Neural cell (in vitro differentiated cells): ENCODE measurements around the gene OR2D3. TPM values are rescaled to one million over a fixed set of nuclear protein-coding genes. Genes with fewer than 3 reads are reported as not detected.
"Not testable (repeated sequence)": the region's sequence is repeated elsewhere in the genome, so short reads cannot be mapped to it uniquely, and the experiment has no call there.

Experiments used
- H2AFZ ChIP-seq: fragments of 200-600, 300-800 bp; sonication (generic), shearing (Covaris generic); 2 replicates; pipeline ENCODE4 v1.6.0; 2014; ENCODE audit warnings: low read depth, mild to moderate bottlenecking, antibody characterized with exemption, low read length, moderate library complexity
- H3F3A ChIP-seq: fragments of 200-600 bp; shearing (Covaris generic); 2 replicates; pipeline ENCODE4 v1.6.1; 2016; ENCODE audit warnings: mild to moderate bottlenecking, moderate library complexity, mixed read lengths, antibody characterized with exemption, low read length; ENCODE audit not compliant: insufficient read depth, poor library complexity, severe bottlenecking
- H3K27ac ChIP-seq: fragments of 200-600, 300-800 bp; sonication (generic), shearing (Covaris generic); 2 replicates; pipeline ENCODE4 v1.5.1; 2014; ENCODE audit warnings: mild to moderate bottlenecking, low read length, moderate library complexity
- H3K27me3 ChIP-seq: fragments of 300-800, 200-600 bp; sonication (generic), shearing (Covaris generic); 2 replicates; pipeline ENCODE4 v1.6.0; 2014; ENCODE audit warnings: mild to moderate bottlenecking, low read depth, low read length, moderate library complexity; ENCODE audit not compliant: insufficient read depth
- H3K36me3 ChIP-seq: fragments of 300-800, 200-600 bp; sonication (generic), shearing (Covaris generic); 2 replicates; pipeline ENCODE4 v1.5.1; 2014; ENCODE audit warnings: mild to moderate bottlenecking, antibody characterized with exemption, low read length, moderate library complexity; ENCODE audit not compliant: insufficient read depth
- H3K4me2 ChIP-seq: fragments of 300-800, 200-600 bp; sonication (generic), shearing (Covaris generic); 2 replicates; pipeline ENCODE4 v1.6.0; 2014; ENCODE audit warnings: mild to moderate bottlenecking, low read length
- H3K4me3 ChIP-seq: fragments of 300-800, 200-600 bp; sonication (generic), shearing (Covaris generic); 2 replicates; pipeline ENCODE4 v1.5.1; 2014; ENCODE audit warnings: mild to moderate bottlenecking, low read length, moderate library complexity
- H3K79me2 ChIP-seq: fragments of 200-600 bp; shearing (Covaris generic); replicated peaks from 2 replicates; pipeline ENCODE4 v1.6.0; 2014; ENCODE audit warnings: mild to moderate bottlenecking, low read length, moderate library complexity; ENCODE audit not compliant: insufficient read depth
- H3K9ac ChIP-seq: fragments of 300-800, 200-600 bp; sonication (generic), shearing (Covaris generic); 2 replicates; pipeline ENCODE4 v1.6.1; 2016; ENCODE audit warnings: mild to moderate bottlenecking, low read length, mixed read lengths
- H3K9me2 ChIP-seq: fragments of 200-600 bp; shearing (Covaris generic); 2 replicates; pipeline ENCODE4 v1.6.1; 2016; ENCODE audit warnings: mild to moderate bottlenecking, low read length, mixed read lengths; ENCODE audit not compliant: insufficient read depth
- H3K9me3 ChIP-seq: fragments of 200-600, 300-800 bp; sonication (generic), shearing (Covaris generic); 2 replicates; pipeline ENCODE4 v1.6.1; 2016; ENCODE audit warnings: mild to moderate bottlenecking, mixed run types, low read length, moderate library complexity, mixed read lengths
- H4K20me1 ChIP-seq: fragments of 200-600 bp; shearing (Covaris generic); 2 replicates; pipeline ENCODE4 v1.6.1; 2016; ENCODE audit warnings: mild to moderate bottlenecking, mixed run types; ENCODE audit not compliant: insufficient read depth
- CTCF ChIP-seq: fragments of 450-650 bp; IDR thresholded peaks from 2 replicates; pipeline ENCODE4 v1.5.1; 2014; ENCODE audit warnings: antibody characterized with exemption, mild to moderate bottlenecking, moderate library complexity; ENCODE audit not compliant: poor library complexity, severe bottlenecking
- EP300 ChIP-seq: fragments of 450-650 bp; conservative IDR thresholded peaks from 2 replicates; pipeline ENCODE4 v1.6.1; 2014; ENCODE audit warnings: antibody characterized with exemption, mild to moderate bottlenecking, moderate library complexity; ENCODE audit not compliant: poor library complexity, severe bottlenecking
- EZH2 ChIP-seq: fragments of 200-600, 300-800 bp; shearing (Covaris generic), sonication (generic); IDR thresholded peaks from 2 replicates; pipeline ENCODE4 v1.6.1; 2014; ENCODE audit warnings: antibody characterized with exemption, low read length, borderline replicate concordance, mild to moderate bottlenecking; ENCODE audit not compliant: insufficient read depth, poor library complexity, severe bottlenecking
- MXI1 ChIP-seq: fragments of 450-650 bp; conservative IDR thresholded peaks from 2 replicates; pipeline ENCODE4 v1.6.1; 2014; ENCODE audit warnings: antibody characterized with exemption, mild to moderate bottlenecking; ENCODE audit not compliant: poor library complexity, severe bottlenecking
- POLR2AphosphoS5 ChIP-seq: IDR thresholded peaks from 2 replicates; pipeline ENCODE4 v1.6.1; 2012
- RAD21 ChIP-seq: fragments of 450-650 bp; conservative IDR thresholded peaks from 2 replicates; pipeline ENCODE4 v1.6.1; 2014; ENCODE audit warnings: antibody characterized with exemption, mild to moderate bottlenecking, moderate library complexity
- SMC3 ChIP-seq: fragments of 450-650 bp; conservative IDR thresholded peaks from 2 replicates; pipeline ENCODE4 v1.6.1; 2014; ENCODE audit warnings: antibody characterized with exemption, mild to moderate bottlenecking, moderate library complexity; ENCODE audit not compliant: poor library complexity
- TAF1 ChIP-seq: IDR thresholded peaks from 2 replicates; pipeline ENCODE4 v1.6.1; 2012; ENCODE audit warnings: low read depth
- polyA plus RNA-seq: library from polyadenylated mRNA; depleted of rRNA; stranded (reverse); fragments of >200 nt; gene quantifications from 2 replicates; pipeline ENCODE4 v1.2.3, GENCODE V29; 2014
- TF ChIP-seq, protein P1 (sequence below): IDR thresholded peaks from 2 replicates; pipeline ENCODE4 v1.6.1; 2012; ENCODE audit warnings: borderline replicate concordance

Gene OR2D3
- polyA plus RNA-seq, 1 donor from 2014 or later, result not detected

DNA sequence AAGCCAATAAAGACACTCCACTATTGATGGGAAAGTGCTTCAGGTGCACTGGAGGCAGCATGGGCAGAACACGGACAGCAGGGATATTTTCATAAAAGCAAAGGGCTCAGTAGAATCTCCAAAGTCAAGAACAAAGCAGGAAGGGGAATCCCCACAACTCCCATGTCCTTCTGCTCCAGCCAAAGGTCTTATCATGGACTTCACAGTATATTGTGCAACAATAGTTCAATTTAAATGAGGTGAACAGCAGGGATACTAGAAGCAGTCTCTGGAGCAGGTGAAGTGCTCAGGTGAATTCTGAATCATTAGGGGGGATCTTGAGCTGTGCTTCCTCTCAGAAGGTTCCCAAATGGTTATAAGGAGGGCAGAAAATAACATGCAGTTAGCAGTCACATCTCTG lies 21.9 kb upstream of the OR2D3 start:
- Histone ChIP-seq H3K4me2 (no peak overlapping the region), H3K36me3 (no peaks in the 10 kb centered on the region), H3K9ac (no peak overlapping the region), H4K20me1 (no peaks in the 10 kb centered on the region), H3K4me3 (no peak overlapping the region), H3F3A (no peaks in the 10 kb centered on the region), H3K9me2 (no peaks in the 10 kb centered on the region), H3K27me3 (no peaks in the 10 kb centered on the region), H3K27ac (no peak overlapping the region), H2AFZ (no peak overlapping the region), H3K9me3 (no peaks in the 10 kb centered on the region), H3K79me2 (no peaks in the 10 kb centered on the region)
- no peak for TF ChIP-seq EZH2
- no peak for TF ChIP-seq POLR2AphosphoS5
- no peak for TF ChIP-seq SMC3
- TF ChIP-seq, protein P1, sequence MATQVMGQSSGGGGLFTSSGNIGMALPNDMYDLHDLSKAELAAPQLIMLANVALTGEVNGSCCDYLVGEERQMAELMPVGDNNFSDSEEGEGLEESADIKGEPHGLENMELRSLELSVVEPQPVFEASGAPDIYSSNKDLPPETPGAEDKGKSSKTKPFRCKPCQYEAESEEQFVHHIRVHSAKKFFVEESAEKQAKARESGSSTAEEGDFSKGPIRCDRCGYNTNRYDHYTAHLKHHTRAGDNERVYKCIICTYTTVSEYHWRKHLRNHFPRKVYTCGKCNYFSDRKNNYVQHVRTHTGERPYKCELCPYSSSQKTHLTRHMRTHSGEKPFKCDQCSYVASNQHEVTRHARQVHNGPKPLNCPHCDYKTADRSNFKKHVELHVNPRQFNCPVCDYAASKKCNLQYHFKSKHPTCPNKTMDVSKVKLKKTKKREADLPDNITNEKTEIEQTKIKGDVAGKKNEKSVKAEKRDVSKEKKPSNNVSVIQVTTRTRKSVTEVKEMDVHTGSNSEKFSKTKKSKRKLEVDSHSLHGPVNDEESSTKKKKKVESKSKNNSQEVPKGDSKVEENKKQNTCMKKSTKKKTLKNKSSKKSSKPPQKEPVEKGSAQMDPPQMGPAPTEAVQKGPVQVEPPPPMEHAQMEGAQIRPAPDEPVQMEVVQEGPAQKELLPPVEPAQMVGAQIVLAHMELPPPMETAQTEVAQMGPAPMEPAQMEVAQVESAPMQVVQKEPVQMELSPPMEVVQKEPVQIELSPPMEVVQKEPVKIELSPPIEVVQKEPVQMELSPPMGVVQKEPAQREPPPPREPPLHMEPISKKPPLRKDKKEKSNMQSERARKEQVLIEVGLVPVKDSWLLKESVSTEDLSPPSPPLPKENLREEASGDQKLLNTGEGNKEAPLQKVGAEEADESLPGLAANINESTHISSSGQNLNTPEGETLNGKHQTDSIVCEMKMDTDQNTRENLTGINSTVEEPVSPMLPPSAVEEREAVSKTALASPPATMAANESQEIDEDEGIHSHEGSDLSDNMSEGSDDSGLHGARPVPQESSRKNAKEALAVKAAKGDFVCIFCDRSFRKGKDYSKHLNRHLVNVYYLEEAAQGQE, result no peak
- TF ChIP-seq TAF1, result no peak
- no peak for TF ChIP-seq CTCF
- TF ChIP-seq EP300, result no peak
- TF ChIP-seq RAD21, result no peak
- no peak for TF ChIP-seq MXI1

DNA sequence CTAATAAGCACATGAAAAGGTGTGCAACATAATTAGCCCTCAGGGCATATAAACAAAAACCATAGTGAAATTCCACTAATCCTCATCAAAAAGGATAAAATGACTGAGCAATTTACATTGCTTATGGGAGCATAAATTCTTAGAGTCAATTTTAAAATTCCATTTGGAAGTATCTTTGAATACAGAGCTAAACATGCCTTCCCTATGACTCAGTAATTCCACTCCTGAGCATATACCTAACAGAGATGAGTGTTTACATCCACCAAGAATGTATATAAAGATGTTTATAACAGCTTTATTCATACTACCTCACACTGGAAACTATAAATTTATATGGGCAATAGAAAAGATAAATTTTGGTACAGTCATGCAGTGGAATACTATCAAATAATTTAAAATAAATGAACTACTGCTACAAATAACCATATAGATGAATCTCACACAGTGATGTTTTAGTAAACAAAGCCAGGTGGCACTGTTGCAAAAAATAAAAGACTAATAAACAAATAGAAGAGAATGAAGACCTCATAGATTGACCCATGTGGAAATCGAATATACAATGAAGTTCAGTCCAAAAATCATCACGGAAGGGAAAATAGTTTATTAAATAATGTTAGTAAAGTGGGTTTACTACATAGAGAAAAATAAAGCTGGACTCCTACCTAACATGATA lies 20.3 kb upstream of the OR2D3 start:
- Histone ChIP-seq H3K27ac (no peak overlapping the region), H3F3A (no peaks in the 10 kb centered on the region), H4K20me1 (no peaks in the 10 kb centered on the region), H3K9me3 (no peaks in the 10 kb centered on the region), H3K4me3 (no peak overlapping the region), H2AFZ (no peak overlapping the region), H3K4me2 (no peak overlapping the region), H3K36me3 (no peaks in the 10 kb centered on the region), H3K79me2 (no peaks in the 10 kb centered on the region), H3K9ac (no peak overlapping the region), H3K9me2 (no peaks in the 10 kb centered on the region), H3K27me3 (no peaks in the 10 kb centered on the region)
- TF ChIP-seq SMC3, result no peak
- TF ChIP-seq CTCF, result no peak
- no peak for TF ChIP-seq RAD21

GRCh38 chr11:6904804-6905203 lies 16.0 kb upstream of the OR2D3 start:
- not testable (repeated sequence) for H2AFZ ChIP-seq, H3K27ac ChIP-seq, H3K27me3 ChIP-seq, H3K36me3 ChIP-seq, H3K4me2 ChIP-seq, H3K9me2 ChIP-seq, H3K4me3 ChIP-seq, H3F3A ChIP-seq, H3K9me3 ChIP-seq, H3K79me2 ChIP-seq, H3K9ac ChIP-seq, H4K20me1 ChIP-seq
